NCI-H2171 treated with DMSO at 0.1 percent for 48 hours (cell line): ENCODE results near the gene HNRNPH2.

Source experiments
- DNase-seq: peaks from one replicate; lab custom pipeline; 2025; lab: John Stamatoyannopoulos, UW

Gene HNRNPH2

DNA sequence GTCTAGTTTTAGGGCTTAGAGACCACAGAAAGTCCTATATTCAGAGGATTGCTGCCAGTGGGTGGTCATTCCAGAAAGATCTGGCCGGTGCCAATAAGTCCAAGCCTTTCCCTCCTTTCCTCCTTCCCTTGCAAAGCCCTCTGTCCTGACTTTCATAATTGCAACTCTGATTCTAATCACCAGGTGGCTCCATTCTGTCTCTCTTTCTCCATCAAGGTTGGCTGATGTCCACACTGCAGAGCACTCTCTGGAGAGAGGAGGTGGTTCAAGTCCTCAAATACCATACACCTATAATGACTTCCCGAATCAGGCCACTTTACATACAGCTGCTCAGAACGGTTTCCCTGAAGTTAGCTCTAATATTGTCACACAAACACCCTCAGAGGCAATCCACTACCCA lies 54.9 kb downstream of the HNRNPH2 start:
- DNase-seq: peak; percentile 6
